ENCODE results near the gene ADCYAP1R1. TPM values are rescaled to one million over a fixed set of nuclear protein-coding genes. Genes with fewer than 3 reads are reported as not detected.

ADCYAP1R1 gene
- total RNA-seq, 1 donor from 2014 or later, result 9.0 TPM

DNA sequence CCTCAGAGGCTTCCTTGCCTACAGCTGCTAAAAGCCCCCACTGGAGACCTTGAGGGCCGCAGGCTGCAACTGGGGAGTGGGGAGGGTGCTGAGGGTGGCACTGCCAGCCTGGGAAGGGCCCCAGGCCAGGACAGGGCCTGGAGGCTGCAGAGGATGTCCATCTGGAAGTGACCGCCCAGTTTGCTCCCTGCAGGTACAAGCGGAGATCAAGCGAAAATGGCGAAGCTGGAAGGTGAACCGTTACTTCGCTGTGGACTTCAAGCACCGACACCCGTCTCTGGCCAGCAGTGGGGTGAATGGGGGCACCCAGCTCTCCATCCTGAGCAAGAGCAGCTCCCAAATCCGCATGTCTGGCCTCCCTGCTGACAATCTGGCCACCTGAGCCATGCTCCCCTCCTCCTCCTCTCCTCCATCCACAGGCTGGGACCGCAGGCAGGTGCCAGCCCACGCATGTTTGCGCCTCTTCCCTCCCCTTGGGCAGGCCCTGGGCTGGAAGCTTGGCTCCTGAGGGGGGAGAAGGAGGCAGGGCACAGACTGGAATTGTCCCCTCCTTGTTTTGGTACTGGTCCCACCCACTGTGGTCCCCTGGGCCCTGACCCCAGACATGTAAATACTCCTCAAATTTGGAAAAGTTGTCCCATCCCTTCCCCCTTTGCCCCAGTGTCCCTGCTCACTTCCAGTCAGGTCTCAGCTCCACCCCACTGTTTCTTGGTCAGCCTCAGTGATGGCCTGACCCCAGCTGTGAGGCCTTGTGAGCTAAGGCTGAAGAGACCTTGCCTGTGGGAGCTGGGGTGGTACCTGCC, 54.4 kb downstream of the ADCYAP1R1 start:
- H3K4me3 Mint-ChIP-seq, result no peak overlapping the region
- no peak overlapping the region for H3K27ac Mint-ChIP-seq (ENCODE audit: unreplicated experiment)
- no peaks in the 10 kb centered on the region for H3K4me1 Mint-ChIP-seq
- no peaks in the 10 kb centered on the region for H3K9me3 Mint-ChIP-seq
- TF ChIP-seq, protein P1, sequence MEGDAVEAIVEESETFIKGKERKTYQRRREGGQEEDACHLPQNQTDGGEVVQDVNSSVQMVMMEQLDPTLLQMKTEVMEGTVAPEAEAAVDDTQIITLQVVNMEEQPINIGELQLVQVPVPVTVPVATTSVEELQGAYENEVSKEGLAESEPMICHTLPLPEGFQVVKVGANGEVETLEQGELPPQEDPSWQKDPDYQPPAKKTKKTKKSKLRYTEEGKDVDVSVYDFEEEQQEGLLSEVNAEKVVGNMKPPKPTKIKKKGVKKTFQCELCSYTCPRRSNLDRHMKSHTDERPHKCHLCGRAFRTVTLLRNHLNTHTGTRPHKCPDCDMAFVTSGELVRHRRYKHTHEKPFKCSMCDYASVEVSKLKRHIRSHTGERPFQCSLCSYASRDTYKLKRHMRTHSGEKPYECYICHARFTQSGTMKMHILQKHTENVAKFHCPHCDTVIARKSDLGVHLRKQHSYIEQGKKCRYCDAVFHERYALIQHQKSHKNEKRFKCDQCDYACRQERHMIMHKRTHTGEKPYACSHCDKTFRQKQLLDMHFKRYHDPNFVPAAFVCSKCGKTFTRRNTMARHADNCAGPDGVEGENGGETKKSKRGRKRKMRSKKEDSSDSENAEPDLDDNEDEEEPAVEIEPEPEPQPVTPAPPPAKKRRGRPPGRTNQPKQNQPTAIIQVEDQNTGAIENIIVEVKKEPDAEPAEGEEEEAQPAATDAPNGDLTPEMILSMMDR (conservative IDR thresholded peaks at IDR 0.05), result no peak
- H3K36me3 Mint-ChIP-seq (ENCODE audit: low read depth), result no peaks in the 10 kb centered on the region
- DNase-seq (ENCODE audit: low read depth, low spot score), result no peak
- H3K27me3 Mint-ChIP-seq (ENCODE audit: low read depth), result peaks cover 3% of the 10 kb centered on the region

DNA sequence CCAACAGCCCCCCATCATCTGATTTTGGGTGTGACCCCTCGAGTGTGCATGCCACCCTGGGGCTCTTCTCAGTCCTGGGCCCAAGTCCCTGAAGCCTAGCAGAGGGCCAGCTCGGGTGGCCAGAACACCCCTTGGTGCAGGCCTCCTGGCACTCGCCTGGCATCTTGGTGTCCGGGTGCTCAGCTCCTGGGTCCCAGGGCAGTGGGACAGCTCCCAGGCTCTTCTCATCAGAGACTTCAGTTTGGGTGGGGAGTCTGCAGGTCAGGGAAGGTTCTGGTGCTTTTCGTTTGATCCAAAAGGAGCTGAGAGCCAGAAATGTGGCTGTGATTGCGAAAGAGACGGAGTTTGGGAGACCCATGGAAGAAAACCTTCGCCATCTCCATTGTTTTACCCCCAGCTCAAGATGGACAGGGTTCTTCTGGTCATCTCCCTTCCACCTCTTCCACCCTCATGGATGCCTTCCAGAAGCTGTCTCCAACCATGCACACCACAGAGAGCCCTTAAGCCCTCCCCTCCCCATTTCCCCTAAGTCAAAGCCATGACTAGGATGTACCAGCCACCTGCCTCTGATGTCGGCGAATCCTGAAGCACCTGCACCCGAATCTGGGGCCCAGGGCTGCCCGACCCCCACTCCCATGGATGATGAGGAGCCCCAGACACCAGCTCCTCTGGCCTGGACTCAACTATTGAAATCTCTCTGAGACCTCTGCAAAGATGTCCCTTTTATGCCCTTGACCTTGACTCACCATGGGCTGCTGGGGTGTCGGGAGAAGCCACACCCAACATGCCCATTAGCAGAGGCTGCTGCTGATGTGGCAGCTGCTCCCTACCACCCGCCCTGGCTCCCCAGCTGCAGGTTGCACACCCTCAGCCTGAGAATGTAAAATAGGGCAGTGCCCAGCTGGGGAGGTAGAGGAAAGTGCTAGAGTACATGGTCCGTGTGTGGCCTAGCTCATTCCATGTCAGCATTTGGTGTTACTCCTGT, 55.3 kb downstream of the ADCYAP1R1 start:
- TF ChIP-seq, protein P1 (conservative IDR thresholded peaks at IDR 0.05), result no peak
- Mint-ChIP-seq H3K4me1 (no peaks in the 10 kb centered on the region), H3K4me3 (no peak overlapping the region), H3K9me3 (no peaks in the 10 kb centered on the region), H3K27me3 (ENCODE audit: low read depth) (peaks cover 3% of the 10 kb centered on the region), H3K27ac (ENCODE audit: unreplicated experiment) (no peak overlapping the region), H3K36me3 (ENCODE audit: low read depth) (no peaks in the 10 kb centered on the region)
- DNase-seq (ENCODE audit: low read depth, low spot score), result no peak

DNA sequence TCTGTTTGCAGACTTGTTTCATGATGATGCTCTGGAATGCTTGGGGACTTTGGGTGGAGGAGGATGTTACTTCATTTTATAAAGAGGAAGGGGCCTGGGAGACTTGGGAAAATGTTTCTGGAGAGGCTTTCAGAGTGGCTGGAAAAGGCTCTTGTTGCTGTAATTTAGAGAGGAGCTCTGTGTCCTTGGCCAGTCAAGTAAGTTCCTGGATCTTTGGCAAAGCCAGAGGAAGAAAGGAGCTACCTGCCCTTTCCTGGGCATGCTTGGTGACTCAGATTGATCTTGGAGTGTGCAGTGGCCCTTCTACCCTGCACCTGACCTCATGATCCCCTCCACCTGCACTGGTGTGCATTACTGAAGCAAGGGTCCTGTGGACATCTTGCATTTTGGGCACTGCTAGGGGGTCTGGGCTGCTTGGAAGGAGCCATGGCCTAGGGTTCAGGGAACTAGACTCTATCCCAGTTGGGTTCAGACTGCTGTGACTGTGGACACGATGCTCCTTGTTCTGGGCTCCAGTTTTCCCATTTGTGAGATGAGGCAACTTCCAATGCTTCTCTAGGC, 56.1 kb downstream of the ADCYAP1R1 start:
- no peak for DNase-seq (ENCODE audit: low read depth, low spot score)
- TF ChIP-seq, protein P1 (conservative IDR thresholded peaks at IDR 0.05), result no peak

DNA sequence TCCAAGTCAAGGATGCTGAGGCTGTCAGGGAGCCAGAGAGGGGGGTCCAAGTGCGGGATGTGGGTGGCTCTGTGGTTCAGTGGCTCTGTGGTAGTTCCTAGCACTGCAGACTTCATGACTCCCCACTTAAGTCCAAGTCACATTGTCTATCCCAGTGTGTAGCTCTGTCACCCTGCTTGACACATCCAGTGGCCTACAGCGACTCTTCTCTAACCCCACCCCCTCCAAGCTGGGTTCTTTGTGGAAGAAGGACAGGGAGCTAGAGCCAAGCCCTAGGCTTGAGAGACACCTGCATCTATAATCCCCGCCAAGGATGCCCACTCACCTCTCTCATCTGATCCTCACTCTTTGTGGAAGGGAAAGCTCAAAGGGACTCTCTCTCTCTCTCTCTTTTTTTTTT, 57.6 kb downstream of the ADCYAP1R1 start:
- no peaks in the 10 kb centered on the region for H3K9me3 Mint-ChIP-seq
- no peaks in the 10 kb centered on the region for H3K4me1 Mint-ChIP-seq
- no peak overlapping the region for H3K4me3 Mint-ChIP-seq
- H3K27ac Mint-ChIP-seq (ENCODE audit: unreplicated experiment), result no peak overlapping the region
- no peak for DNase-seq (ENCODE audit: low read depth, low spot score)
- H3K27me3 Mint-ChIP-seq (ENCODE audit: low read depth), result peaks cover 14% of the 10 kb centered on the region
- TF ChIP-seq, protein P1 (conservative IDR thresholded peaks at IDR 0.05), result no peak
- H3K36me3 Mint-ChIP-seq (ENCODE audit: low read depth), result no peaks in the 10 kb centered on the region

More for the DNA sequence above, 56.1 kb downstream of the ADCYAP1R1 start:
- Mint-ChIP-seq H3K9me3 (no peaks in the 10 kb centered on the region), H3K27me3 (ENCODE audit: low read depth) (peaks cover 6% of the 10 kb centered on the region), H3K36me3 (ENCODE audit: low read depth) (no peaks in the 10 kb centered on the region), H3K4me3 (no peak overlapping the region), H3K27ac (ENCODE audit: unreplicated experiment) (no peak overlapping the region), H3K4me1 (no peaks in the 10 kb centered on the region)

DNA sequence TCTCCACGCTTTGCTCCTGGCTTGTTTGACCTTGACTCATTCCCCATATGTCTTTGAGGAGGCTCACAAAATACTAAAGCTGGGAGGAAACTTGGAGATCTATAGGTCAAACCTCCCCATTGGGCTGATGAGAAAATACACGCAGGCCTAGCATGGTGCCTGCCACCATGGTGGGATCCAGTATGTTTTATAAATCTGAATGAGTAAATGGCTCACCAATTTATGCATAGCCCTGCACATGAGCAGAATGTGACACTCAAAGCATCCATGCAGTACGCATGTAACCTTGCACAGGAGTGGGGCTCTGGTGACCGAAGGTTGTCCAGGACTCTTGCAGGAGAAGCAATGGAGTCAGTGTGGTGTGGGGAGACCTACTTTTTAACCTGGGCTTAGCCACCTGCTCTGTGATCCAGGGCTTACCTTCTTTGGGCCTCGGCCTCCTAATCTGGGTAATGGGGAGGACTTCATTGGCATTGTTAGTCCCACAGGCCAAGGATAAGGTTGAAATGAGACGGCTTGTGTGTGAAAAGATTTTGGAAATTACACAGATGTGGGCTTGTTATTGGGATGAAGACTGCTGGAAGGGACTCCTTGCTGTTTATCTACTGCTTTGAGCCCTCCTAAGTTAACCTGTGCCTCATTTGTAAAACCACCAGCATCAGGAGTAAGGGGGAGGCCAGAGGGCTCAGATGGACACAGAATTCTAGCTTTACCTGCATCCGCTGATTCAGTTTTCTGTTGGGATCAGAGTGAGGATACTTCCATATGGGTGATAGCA, 58.4 kb downstream of the ADCYAP1R1 start:
- Mint-ChIP-seq H3K9me3 (no peaks in the 10 kb centered on the region), H3K4me1 (no peaks in the 10 kb centered on the region), H3K4me3 (no peak overlapping the region), H3K27me3 (ENCODE audit: low read depth) (peaks cover 18% of the 10 kb centered on the region), H3K36me3 (ENCODE audit: low read depth) (no peaks in the 10 kb centered on the region), H3K27ac (ENCODE audit: unreplicated experiment) (no peak overlapping the region)
- DNase-seq (ENCODE audit: low read depth, low spot score), result no peak
- TF ChIP-seq, protein P1 (conservative IDR thresholded peaks at IDR 0.05), result no peak
